ENCODE data around the gene DDX54.

DNA sequence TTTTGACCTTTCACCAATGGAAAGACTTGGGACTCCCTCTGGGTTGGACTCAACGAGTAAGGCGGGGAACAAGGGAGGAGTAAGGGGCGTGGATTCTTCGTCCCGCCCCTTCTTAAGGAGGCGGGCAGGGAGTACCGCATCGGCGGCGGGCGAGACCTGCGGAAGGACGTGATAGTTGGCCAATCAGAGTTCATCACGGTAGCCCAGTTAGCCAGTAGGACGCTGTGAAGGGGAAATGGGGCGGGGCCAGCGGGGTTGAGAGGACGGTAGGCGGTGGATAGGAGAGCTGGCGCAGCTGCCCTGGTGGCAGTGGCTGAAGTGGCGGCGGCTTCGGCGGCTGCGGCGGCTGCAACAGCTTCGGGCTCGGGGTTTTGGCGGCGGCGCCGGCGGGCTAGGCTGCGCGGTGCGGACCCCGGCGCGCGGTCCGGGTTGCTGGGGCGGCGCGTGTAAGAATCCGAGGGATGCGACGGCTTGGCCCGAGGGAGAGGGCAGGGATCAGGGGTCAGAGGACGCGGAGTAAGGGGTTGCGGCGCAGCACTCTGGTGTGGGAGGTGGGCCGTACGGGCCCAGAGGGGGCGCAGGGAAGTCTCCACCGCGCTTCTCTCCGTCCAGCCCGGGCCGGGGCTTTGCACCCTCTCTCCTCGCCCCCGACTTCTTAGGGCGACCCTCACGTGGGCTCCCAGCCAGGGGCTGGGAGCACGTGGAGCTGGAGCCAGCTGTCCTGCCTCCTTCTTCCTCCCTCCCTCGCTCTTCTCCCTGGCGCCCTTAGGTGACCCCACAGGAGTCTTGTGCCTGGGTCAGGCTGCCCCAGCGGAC, 36.1 kb upstream of the DDX54 start, which contains the start of gene TPCN1:
- TF ChIP-seq EZH2 (IDR thresholded peaks at IDR 0.05; ENCODE audit: insufficient read depth, low read length) = no peak
- TF ChIP-seq, protein P1, sequence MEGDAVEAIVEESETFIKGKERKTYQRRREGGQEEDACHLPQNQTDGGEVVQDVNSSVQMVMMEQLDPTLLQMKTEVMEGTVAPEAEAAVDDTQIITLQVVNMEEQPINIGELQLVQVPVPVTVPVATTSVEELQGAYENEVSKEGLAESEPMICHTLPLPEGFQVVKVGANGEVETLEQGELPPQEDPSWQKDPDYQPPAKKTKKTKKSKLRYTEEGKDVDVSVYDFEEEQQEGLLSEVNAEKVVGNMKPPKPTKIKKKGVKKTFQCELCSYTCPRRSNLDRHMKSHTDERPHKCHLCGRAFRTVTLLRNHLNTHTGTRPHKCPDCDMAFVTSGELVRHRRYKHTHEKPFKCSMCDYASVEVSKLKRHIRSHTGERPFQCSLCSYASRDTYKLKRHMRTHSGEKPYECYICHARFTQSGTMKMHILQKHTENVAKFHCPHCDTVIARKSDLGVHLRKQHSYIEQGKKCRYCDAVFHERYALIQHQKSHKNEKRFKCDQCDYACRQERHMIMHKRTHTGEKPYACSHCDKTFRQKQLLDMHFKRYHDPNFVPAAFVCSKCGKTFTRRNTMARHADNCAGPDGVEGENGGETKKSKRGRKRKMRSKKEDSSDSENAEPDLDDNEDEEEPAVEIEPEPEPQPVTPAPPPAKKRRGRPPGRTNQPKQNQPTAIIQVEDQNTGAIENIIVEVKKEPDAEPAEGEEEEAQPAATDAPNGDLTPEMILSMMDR (IDR thresholded peaks at IDR 0.05; ENCODE audit: insufficient read depth, low read depth, low read length) = no peak

Data from astrocyte (in vitro differentiated cells and primary cell).